ENCODE results near the gene BPTF. TPM values are rescaled to one million over a fixed set of nuclear protein-coding genes. Genes with fewer than 3 reads are reported as not detected.
A peak's percentile ranks its signal among the peaks of the same experiment; 100 is the strongest.
"Not testable (repeated sequence)": the region's sequence is repeated elsewhere in the genome, so short reads cannot be mapped to it uniquely, and the experiment has no call there.

BPTF gene
- total RNA-seq, 1 donor from 2014 or later: 79.2 TPM

GRCh38 chr17:68013385-68013784 lies 188.1 kb downstream of the BPTF start:
- H3K27ac ChIP-seq (replicated peaks): no peak overlapping the region
- H3K27me3 ChIP-seq (ENCODE audit: low read depth): no peaks in the 10 kb centered on the region
- no peaks in the 10 kb centered on the region for H3K9me3 ChIP-seq (replicated peaks)
- H3K4me3 ChIP-seq: no peak overlapping the region
- intact Hi-C loops (cut with micrococcal nuclease): no loop called here
- TF ChIP-seq CTCF (IDR thresholded peaks at IDR 0.05; ENCODE audit: borderline replicate concordance): no peak
- DNase-seq: no peak
- no peaks in the 10 kb centered on the region for H3K36me3 ChIP-seq
- no peaks in the 10 kb centered on the region for H3K4me1 ChIP-seq

GRCh38 chr17:68015081-68015723 lies 189.9 kb downstream of the BPTF start:
- no peak overlapping the region for H3K27ac ChIP-seq (replicated peaks)
- no peak for DNase-seq
- no peaks in the 10 kb centered on the region for H3K9me3 ChIP-seq (replicated peaks)
- TF ChIP-seq CTCF (IDR thresholded peaks at IDR 0.05; ENCODE audit: borderline replicate concordance): no peak
- H3K4me3 ChIP-seq: no peak overlapping the region
- H3K27me3 ChIP-seq (ENCODE audit: low read depth): no peaks in the 10 kb centered on the region
- peaks cover 2% of the 10 kb centered on the region for H3K4me1 ChIP-seq
- no peaks in the 10 kb centered on the region for H3K36me3 ChIP-seq
- intact Hi-C loops (cut with micrococcal nuclease): no loop called here

GRCh38 chr17:68016838-68017237 lies 191.5 kb downstream of the BPTF start:
- no peaks in the 10 kb centered on the region for H3K27me3 ChIP-seq (ENCODE audit: low read depth)
- no peak for TF ChIP-seq CTCF (IDR thresholded peaks at IDR 0.05; ENCODE audit: borderline replicate concordance)
- no peak overlapping the region for H3K4me3 ChIP-seq
- no peak overlapping the region for H3K27ac ChIP-seq (replicated peaks)
- no peaks in the 10 kb centered on the region for H3K9me3 ChIP-seq (replicated peaks)
- DNase-seq: no peak
- H3K4me1 ChIP-seq: peaks cover 10% of the 10 kb centered on the region
- H3K36me3 ChIP-seq: no peaks in the 10 kb centered on the region
- intact Hi-C loops (cut with micrococcal nuclease): no loop called here

- H3K27ac ChIP-seq (replicated peaks); H3K27me3 ChIP-seq (ENCODE audit: low read depth); DNase-seq; H3K36me3 ChIP-seq; intact Hi-C loops (cut with micrococcal nuclease); H3K4me3 ChIP-seq; H3K4me1 ChIP-seq; H3K9me3 ChIP-seq (replicated peaks): not testable (repeated sequence)
Measured at GRCh38 chr17:68018493-68018892, 193.2 kb downstream of the BPTF start.

- peak overlapping the region; percentile 73 for H3K4me3 ChIP-seq
- DNase-seq: no peak
- H3K9me3 ChIP-seq (replicated peaks): no peaks in the 10 kb centered on the region
- H3K27me3 ChIP-seq (ENCODE audit: low read depth): no peaks in the 10 kb centered on the region
- H3K27ac ChIP-seq (replicated peaks): peak overlapping the region; percentile 94
- intact Hi-C loops (cut with micrococcal nuclease): no loop called here
- H3K36me3 ChIP-seq: no peaks in the 10 kb centered on the region
- TF ChIP-seq CTCF (IDR thresholded peaks at IDR 0.05; ENCODE audit: borderline replicate concordance): no peak
- H3K4me1 ChIP-seq: peaks cover 10% of the 10 kb centered on the region
Measured at GRCh38 chr17:68019336-68019674, 194.0 kb downstream of the BPTF start.

GRCh38 chr17:68019675-68020408 lies 194.5 kb downstream of the BPTF start:
- intact Hi-C loops (cut with micrococcal nuclease): no loop called here
- H3K4me3 ChIP-seq: peak overlapping the region; percentile 73
- no peaks in the 10 kb centered on the region for H3K27me3 ChIP-seq (ENCODE audit: low read depth)
- peak; percentile 95 for DNase-seq
- peaks cover 10% of the 10 kb centered on the region for H3K4me1 ChIP-seq
- peak; percentile 66 for TF ChIP-seq CTCF (IDR thresholded peaks at IDR 0.05; ENCODE audit: borderline replicate concordance)
- H3K9me3 ChIP-seq (replicated peaks): no peaks in the 10 kb centered on the region
- peak overlapping the region; percentile 94 for H3K27ac ChIP-seq (replicated peaks)
- no peaks in the 10 kb centered on the region for H3K36me3 ChIP-seq
